ENCODE data around the gene COL13A1. TPM values are rescaled to one million over a fixed set of nuclear protein-coding genes. Genes with fewer than 3 reads are reported as not detected.
A peak's percentile ranks its signal among the peaks of the same experiment; 100 is the strongest.

COL13A1 gene
- total RNA-seq, 4 donors from 2014 or later, result 0.42 to 3.4 (median 1.5) TPM

DNA sequence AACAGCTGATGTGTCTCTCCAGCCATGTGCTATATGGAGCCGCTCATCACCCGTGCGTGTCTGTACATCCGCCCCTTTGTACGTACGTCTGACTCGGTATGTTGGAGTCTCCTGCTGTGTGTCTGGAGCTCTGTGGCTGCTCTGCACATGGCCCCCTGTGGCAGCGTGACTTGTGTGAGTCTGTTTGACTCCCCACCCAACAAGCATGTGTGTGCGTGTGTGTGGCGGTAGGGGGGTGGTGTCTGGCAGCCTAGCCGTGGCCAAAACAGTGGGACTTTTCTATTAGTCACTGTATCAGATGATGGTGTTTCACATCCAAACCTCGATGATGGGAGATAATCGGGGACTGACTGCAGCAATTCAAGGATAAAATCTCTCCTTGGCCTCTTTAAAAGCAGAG lies 94.1 kb downstream of the COL13A1 start:
- Histone ChIP-seq H3K9me3 (no peaks in the 10 kb centered on the region), H3K27ac (peak overlapping the region; percentile 71), H3K27me3 (no peaks in the 10 kb centered on the region), H3K4me1 (peaks cover 23% of the 10 kb centered on the region), H3K4me3 (no peak overlapping the region), H3K36me3 (no peaks in the 10 kb centered on the region)
- TF ChIP-seq POLR2AphosphoS5 (IDR thresholded peaks at IDR 0.05) (peak in 1 of 3 donors; percentile 16), CTCF (IDR thresholded peaks at IDR 0.05) (no peak), EP300 (IDR thresholded peaks at IDR 0.05) (no peak)
- DNase-seq (ENCODE audit: low spot score in 2 of 2), result peak in 1 of 2 donors; percentile 90
- WGBS, result 28% methylated on average over 13 of the region's 13 CpGs

DNA sequence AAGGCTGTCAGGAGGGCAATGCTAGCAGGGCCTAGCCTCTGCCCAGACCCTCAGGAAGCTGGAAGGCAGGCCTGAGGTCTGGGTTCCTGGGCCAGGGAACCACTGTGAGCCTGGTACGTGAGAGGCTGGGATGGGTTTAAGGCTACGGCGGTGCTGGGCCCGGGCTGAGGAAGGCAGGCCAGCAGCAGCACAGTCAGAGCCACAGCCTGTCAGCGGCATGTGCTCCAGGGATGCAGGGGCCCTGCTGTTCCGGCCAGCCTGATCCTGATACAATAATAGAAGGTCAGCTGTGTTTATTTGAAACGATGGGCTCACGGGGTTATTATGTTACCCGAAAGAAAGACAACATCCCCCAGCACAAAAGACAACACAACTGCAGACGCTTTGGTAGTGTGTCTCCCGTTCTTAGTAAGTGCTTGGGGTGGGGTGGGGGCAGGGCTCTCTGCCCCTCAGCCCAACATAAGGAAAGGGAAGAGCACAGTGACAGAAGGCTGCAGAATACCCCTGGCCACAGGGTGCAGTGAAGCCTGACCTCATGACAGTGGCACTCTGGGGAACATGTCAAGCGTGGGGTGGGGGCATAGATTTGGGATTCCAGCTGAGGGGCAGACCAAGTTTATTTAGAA lies 95.0 kb downstream of the COL13A1 start:
- H3K36me3 ChIP-seq, result no peaks in the 10 kb centered on the region
- no peak overlapping the region for H3K4me3 ChIP-seq
- peaks cover 29% of the 10 kb centered on the region for H3K4me1 ChIP-seq
- H3K9me3 ChIP-seq, result no peaks in the 10 kb centered on the region
- DNase-seq (ENCODE audit: low spot score in 2 of 2), result no peak
- no peaks in the 10 kb centered on the region for H3K27me3 ChIP-seq
- TF ChIP-seq POLR2AphosphoS5 (IDR thresholded peaks at IDR 0.05) (no peak), POLR2A (IDR thresholded peaks at IDR 0.05) (no peak), EP300 (IDR thresholded peaks at IDR 0.05) (no peak), CTCF (IDR thresholded peaks at IDR 0.05) (no peak)
- H3K27ac ChIP-seq, result peak overlapping the region; percentile 71
- WGBS, result 88% methylated on average over 6 of the region's 12 CpGs

DNA sequence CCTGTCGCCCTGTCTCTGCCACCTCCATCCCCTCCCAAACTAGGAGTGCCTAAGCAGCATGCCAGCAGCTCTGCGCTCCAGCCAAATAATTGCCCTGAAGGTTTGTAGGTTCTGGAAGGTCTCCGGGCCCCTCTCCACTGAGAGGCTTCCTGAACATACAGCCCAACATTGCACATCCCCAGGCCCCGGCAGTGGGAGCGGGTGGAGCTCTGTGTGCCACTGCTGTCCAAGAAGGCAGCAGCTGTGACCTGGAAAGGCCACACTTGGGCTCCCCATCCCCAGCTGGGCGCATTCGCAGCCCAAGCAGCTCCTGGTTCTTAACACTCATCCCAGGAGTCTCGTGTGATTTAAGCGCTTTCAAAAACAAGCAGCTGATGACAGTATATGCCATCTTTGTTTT lies 95.7 kb downstream of the COL13A1 start:
- Histone ChIP-seq H3K36me3 (no peaks in the 10 kb centered on the region), H3K27ac (no peak overlapping the region), H3K27me3 (no peaks in the 10 kb centered on the region), H3K9me3 (no peaks in the 10 kb centered on the region), H3K4me1 (peaks cover 35% of the 10 kb centered on the region), H3K4me3 (no peak overlapping the region)
- no peak for DNase-seq (ENCODE audit: low spot score in 2 of 2)
- TF ChIP-seq POLR2AphosphoS5 (IDR thresholded peaks at IDR 0.05), result no peak
- no peak for TF ChIP-seq EP300 (IDR thresholded peaks at IDR 0.05)
- TF ChIP-seq CTCF (IDR thresholded peaks at IDR 0.05), result no peak
- TF ChIP-seq POLR2A (IDR thresholded peaks at IDR 0.05), result no peak
- WGBS, result 89% methylated on average over 6 of the region's 9 CpGs

DNA sequence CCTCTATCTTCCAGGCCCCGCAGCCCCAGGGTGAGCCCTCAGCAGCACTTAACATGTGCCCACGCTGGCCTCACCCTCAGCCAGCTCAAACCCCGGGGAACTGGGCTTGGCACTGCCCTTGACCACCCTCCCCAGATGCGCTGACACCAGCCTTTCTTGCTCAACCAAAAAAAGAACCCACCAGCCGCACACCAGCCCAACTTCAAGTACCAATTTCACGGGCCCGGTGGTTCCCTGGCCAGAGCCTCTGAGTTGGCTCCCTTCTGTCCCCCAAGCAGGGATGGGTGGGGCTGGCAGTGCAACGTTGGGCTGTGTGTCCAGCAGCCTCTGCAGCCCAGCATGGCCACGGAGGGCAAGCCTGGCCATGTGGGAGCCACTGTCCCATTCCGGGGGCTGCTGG lies 96.3 kb downstream of the COL13A1 start:
- Histone ChIP-seq H3K36me3 (no peaks in the 10 kb centered on the region), H3K27me3 (no peaks in the 10 kb centered on the region), H3K9me3 (no peaks in the 10 kb centered on the region), H3K4me1 (peaks cover 35% of the 10 kb centered on the region), H3K4me3 (no peak overlapping the region), H3K27ac (no peak overlapping the region)
- DNase-seq (ENCODE audit: low spot score in 2 of 2), result no peak
- TF ChIP-seq POLR2A (IDR thresholded peaks at IDR 0.05), result no peak
- TF ChIP-seq CTCF (IDR thresholded peaks at IDR 0.05), result no peak
- TF ChIP-seq EP300 (IDR thresholded peaks at IDR 0.05), result no peak
- TF ChIP-seq POLR2AphosphoS5 (IDR thresholded peaks at IDR 0.05), result no peak
- 79% methylated on average over 8 of the region's 10 CpGs for WGBS

GRCh38 chr10:69898524-69898923 lies 96.8 kb downstream of the COL13A1 start:
- Histone ChIP-seq H3K27ac (no peak overlapping the region), H3K9me3 (no peaks in the 10 kb centered on the region), H3K4me1 (peaks cover 35% of the 10 kb centered on the region), H3K4me3 (no peak overlapping the region), H3K36me3 (no peaks in the 10 kb centered on the region), H3K27me3 (no peaks in the 10 kb centered on the region)
- 76% methylated on average over 10 of the region's 10 CpGs for WGBS
- TF ChIP-seq POLR2AphosphoS5 (IDR thresholded peaks at IDR 0.05) (no peak), POLR2A (IDR thresholded peaks at IDR 0.05) (no peak), EP300 (IDR thresholded peaks at IDR 0.05) (no peak), CTCF (IDR thresholded peaks at IDR 0.05) (no peak)
- no peak for DNase-seq (ENCODE audit: low spot score in 2 of 2)

All from suprapubic skin (tissue), 4 donors.